Coronary artery (tissue), 2 donors: ENCODE measurements around the gene CETP.

Source experiments
- DNase-seq: peaks from one replicate; pipeline ENCODE4 v3.0.0-alpha.2; 2017; ENCODE audit warnings: low spot score
- H3K27ac ChIP-seq, 2 donors: fragments of 200-600 bp; sonication (generic); one replicate each; pipeline ENCODE4 v1.5.1; 2016 to 2019
- H3K4me3 ChIP-seq: fragments of 200-600 bp; sonication (generic); 2 replicates; pipeline ENCODE4 v1.5.1; 2016; ENCODE audit warnings: mild to moderate bottlenecking, moderate library complexity
- CTCF ChIP-seq: fragments of 200-600 bp; sonication (generic); IDR thresholded peaks from one replicate; pipeline ENCODE4 v1.5.1; 2019; ENCODE audit warnings: antibody characterized with exemption

The CETP gene

GRCh38 chr16:57029161-57030160 is 67.7 kb downstream of the CETP start:
- DNase-seq: no peak
- no peak for TF ChIP-seq CTCF
- H3K27ac ChIP-seq: no peak overlapping the region

GRCh38 chr16:57030346-57030902 is 68.7 kb downstream of the CETP start:
- no peak for DNase-seq
- no peak for TF ChIP-seq CTCF
- Histone ChIP-seq H3K4me3 (no peak overlapping the region), H3K27ac (no peak overlapping the region)

More at GRCh38 chr16:57029161-57030160, 67.7 kb downstream of the CETP start:
- H3K4me3 ChIP-seq: no peak overlapping the region

- H3K27ac ChIP-seq: no peak overlapping the region
- no peak for DNase-seq
- H3K4me3 ChIP-seq: no peak overlapping the region
- no peak for TF ChIP-seq CTCF
Observed at GRCh38 chr16:57031156-57031555, 69.4 kb downstream of the CETP start.

- H3K27ac ChIP-seq: no peak overlapping the region
- no peak for TF ChIP-seq CTCF
- DNase-seq: no peak
- no peak overlapping the region for H3K4me3 ChIP-seq
Observed at GRCh38 chr16:57032346-57032745, 70.6 kb downstream of the CETP start.

GRCh38 chr16:57032931-57033330 is 71.2 kb downstream of the CETP start:
- no peak for TF ChIP-seq CTCF
- H3K27ac ChIP-seq: no peak overlapping the region
- H3K4me3 ChIP-seq: no peak overlapping the region
- DNase-seq: no peak
